WTC11 (cell line): ENCODE measurements around the gene GRN.
A peak's percentile ranks its signal among the peaks of the same experiment; 100 is the strongest.

ENCODE experiments used
- CREB1 ChIP-seq: sonication (generic); formaldehyde crosslinking; IDR thresholded peaks from 2 replicates; pipeline ENCODE4 v1.8.0; 2023; ENCODE audit warnings: mild to moderate bottlenecking, missing genetic modification reagents
- CTCF ChIP-seq: fragments of 200-600 bp; IDR thresholded peaks from 2 replicates; pipeline ENCODE4 v1.8.0; 2022; ENCODE audit warnings: antibody characterized with exemption
- E2F1 ChIP-seq: sonication (generic); formaldehyde crosslinking; IDR thresholded peaks from 2 replicates; pipeline ENCODE4 v1.8.0; 2022; ENCODE audit warnings: mild to moderate bottlenecking, missing genetic modification reagents
- ELF4 ChIP-seq: sonication (generic); formaldehyde crosslinking; IDR thresholded peaks from 2 replicates; pipeline ENCODE4 v1.8.1; 2022; ENCODE audit warnings: low read depth, mild to moderate bottlenecking, moderate library complexity, missing genetic modification reagents
- GABPB1 ChIP-seq: sonication (generic); formaldehyde crosslinking; IDR thresholded peaks from 2 replicates; pipeline ENCODE4 v1.8.1; 2023; ENCODE audit warnings: mild to moderate bottlenecking, missing genetic modification reagents
- MAX ChIP-seq: sonication (generic); formaldehyde crosslinking; IDR thresholded peaks from 2 replicates; pipeline ENCODE4 v1.8.0; 2022; ENCODE audit warnings: mild to moderate bottlenecking, missing genetic modification reagents
- SP1 ChIP-seq: sonication (generic); formaldehyde crosslinking; conservative IDR thresholded peaks from 2 replicates; pipeline ENCODE4 v1.8.1; 2022; ENCODE audit warnings: missing genetic modification reagents
- TEAD4 ChIP-seq: sonication (generic); formaldehyde crosslinking; IDR thresholded peaks from 2 replicates; pipeline ENCODE4 v1.8.0; 2022; ENCODE audit warnings: mild to moderate bottlenecking, missing genetic modification reagents
- TP53 ChIP-seq: sonication (generic); formaldehyde crosslinking; IDR thresholded peaks from 2 replicates; pipeline ENCODE4 v1.8.1; 2023; ENCODE audit warnings: mild to moderate bottlenecking, missing genetic modification reagents
- USF2 ChIP-seq: sonication (generic); formaldehyde crosslinking; IDR thresholded peaks from 2 replicates; pipeline ENCODE4 v1.8.1; 2023; ENCODE audit warnings: mild to moderate bottlenecking, missing genetic modification reagents, moderate library complexity
- ZBTB43 ChIP-seq: sonication (generic); formaldehyde crosslinking; IDR thresholded peaks from 2 replicates; pipeline ENCODE4 v1.8.1; 2023; ENCODE audit warnings: mild to moderate bottlenecking, missing genetic modification reagents
- ZMAT4 ChIP-seq: fragments of 250-450 bp; sonication (Bioruptor Pico); IDR thresholded peaks from 2 replicates; pipeline ENCODE4 v1.9.0; 2021; ENCODE audit warnings: mild to moderate bottlenecking
- ZNF138 ChIP-seq: sonication (generic); formaldehyde crosslinking; conservative IDR thresholded peaks from 2 replicates; pipeline ENCODE4 v1.8.1; 2022; ENCODE audit warnings: mild to moderate bottlenecking, moderate library complexity, missing genetic modification reagents
- ZNF512 ChIP-seq: sonication (generic); formaldehyde crosslinking; IDR thresholded peaks from 2 replicates; pipeline ENCODE4 v1.8.1; 2022; ENCODE audit warnings: missing genetic modification reagents, borderline replicate concordance

GRCh38 chr17:44308320-44308818, 36.7 kb upstream of the GRN start, which contains the start of gene RUNDC3A:
- TF ChIP-seq SP1 (CRISPR knock-in tag) (peak; percentile 89), CTCF (no peak), ZNF512 (CRISPR knock-in tag) (no peak), USF2 (no peak), TEAD4 (no peak), E2F1 (CRISPR knock-in tag) (no peak), ZBTB43 (CRISPR knock-in tag) (no peak), CREB1 (CRISPR knock-in tag) (peak; percentile 22; the same call in 1 of the 2 replicates), ZNF138 (CRISPR knock-in tag) (no peak), ELF4 (CRISPR knock-in tag) (no peak), MAX (CRISPR knock-in tag) (0 out of 2 replicates have a peak, but pooled peaks have one; percentile 30), GABPB1 (peak; percentile 57; the same call in 1 of the 2 replicates), ZMAT4 (CRISPR knock-in tag) (no peak), TP53 (CRISPR knock-in tag) (no peak)
